ENCODE measurements around the gene SNIP1.
A peak's percentile ranks its signal among the peaks of the same experiment; 100 is the strongest.
"Not testable (repeated sequence)": the region's sequence is repeated elsewhere in the genome, so short reads cannot be mapped to it uniquely, and the experiment has no call there.

The SNIP1 gene

DNA sequence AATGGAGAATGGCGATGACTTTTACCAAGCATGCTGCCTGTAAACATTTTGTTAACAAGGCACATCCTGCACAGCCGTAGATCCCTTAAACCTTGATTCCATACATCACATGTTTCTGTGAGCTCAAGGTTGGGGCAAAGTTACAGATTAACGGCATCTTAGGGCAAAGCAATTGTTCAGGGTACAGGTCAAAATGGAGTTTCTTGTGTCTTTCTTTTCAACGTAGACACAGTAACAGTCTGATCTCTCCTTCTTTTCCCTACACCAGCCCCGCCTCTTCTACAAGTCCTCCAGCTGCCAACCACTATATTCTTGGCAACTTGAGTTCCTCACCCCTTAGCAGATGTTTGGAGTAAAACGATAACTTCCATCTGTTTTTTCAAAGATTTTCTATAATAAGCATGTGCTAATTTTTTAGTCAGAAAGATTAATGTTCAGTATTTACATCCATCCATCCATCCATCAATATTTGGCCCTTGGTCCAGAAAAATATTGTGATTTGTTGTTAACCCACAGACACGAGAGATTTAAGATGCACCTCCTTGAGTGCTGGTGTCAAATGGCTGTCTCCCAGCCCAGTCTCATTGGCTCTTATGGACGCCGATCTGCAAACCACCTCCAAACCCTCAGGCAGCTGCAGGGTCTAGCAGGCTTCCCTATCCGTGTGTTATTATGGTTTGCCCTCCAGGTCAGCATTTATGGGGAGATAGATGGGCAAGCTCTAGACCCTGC, 6.5 kb upstream of the SNIP1 start:
- H3K4me3 ChIP-seq (ENCODE audit: low read depth, low read length), result no peak overlapping the region
- TF ChIP-seq, protein P1, sequence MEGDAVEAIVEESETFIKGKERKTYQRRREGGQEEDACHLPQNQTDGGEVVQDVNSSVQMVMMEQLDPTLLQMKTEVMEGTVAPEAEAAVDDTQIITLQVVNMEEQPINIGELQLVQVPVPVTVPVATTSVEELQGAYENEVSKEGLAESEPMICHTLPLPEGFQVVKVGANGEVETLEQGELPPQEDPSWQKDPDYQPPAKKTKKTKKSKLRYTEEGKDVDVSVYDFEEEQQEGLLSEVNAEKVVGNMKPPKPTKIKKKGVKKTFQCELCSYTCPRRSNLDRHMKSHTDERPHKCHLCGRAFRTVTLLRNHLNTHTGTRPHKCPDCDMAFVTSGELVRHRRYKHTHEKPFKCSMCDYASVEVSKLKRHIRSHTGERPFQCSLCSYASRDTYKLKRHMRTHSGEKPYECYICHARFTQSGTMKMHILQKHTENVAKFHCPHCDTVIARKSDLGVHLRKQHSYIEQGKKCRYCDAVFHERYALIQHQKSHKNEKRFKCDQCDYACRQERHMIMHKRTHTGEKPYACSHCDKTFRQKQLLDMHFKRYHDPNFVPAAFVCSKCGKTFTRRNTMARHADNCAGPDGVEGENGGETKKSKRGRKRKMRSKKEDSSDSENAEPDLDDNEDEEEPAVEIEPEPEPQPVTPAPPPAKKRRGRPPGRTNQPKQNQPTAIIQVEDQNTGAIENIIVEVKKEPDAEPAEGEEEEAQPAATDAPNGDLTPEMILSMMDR (IDR thresholded peaks at IDR 0.05; ENCODE audit: low read depth, low read length), result no peak
- TF ChIP-seq MYC (IDR thresholded peaks at IDR 0.05; ENCODE audit: low read depth, low read length), result no peak
- TF ChIP-seq, protein P2, sequence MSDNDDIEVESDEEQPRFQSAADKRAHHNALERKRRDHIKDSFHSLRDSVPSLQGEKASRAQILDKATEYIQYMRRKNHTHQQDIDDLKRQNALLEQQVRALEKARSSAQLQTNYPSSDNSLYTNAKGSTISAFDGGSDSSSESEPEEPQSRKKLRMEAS (IDR thresholded peaks at IDR 0.05; ENCODE audit: low read depth, low read length), result no peak
- TF ChIP-seq POLR2A (IDR thresholded peaks at IDR 0.05; ENCODE audit: extremely low read depth, insufficient read length), result no peak
- DNase-seq (ENCODE audit: low read depth), result no peak

DNA sequence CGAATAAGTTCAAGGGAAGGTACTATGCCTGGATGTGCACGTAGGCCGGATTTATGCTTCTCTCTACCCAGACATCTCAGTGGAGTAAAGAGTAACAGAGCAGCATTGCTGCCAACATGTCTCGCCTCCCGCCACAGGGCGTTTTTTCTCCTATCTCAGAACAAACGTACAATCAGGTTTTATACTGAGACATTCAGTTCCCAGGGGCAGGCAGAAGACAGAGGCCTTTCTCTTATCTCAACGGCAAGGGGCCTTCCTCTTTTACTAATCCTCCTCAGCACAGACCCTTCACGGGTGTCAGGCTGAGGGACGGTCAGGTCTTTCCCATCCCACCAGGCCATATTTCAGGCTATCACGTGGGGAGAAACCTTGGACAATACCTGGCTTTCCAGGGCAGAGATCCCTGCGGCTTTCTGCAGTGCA, 5.9 kb upstream of the SNIP1 start:
- DNase-seq (ENCODE audit: low read depth); H3K4me3 ChIP-seq (ENCODE audit: low read depth, low read length): not testable (repeated sequence)

DNA sequence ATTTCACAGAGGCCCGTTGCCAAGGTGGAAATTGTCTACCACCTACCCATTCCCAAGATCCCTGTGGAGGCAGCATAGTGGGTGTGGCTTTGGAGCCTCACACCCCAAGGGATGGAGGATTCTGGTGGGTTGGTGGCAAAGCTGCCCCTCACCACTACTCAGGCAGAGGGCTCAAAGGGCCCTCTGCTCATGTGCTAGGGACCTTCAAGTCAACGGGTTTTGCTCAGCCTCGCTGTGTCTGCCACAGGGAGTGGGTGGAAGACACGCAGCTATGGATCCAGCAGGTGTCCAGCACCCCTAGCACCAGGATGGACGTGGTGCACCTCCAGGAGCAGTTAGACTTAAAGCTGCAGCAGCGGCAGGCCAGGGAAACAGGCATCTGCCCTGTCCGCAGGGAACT, 5.0 kb upstream of the SNIP1 start:
- TF ChIP-seq, protein P2 (IDR thresholded peaks at IDR 0.05; ENCODE audit: low read depth, low read length), result no peak
- TF ChIP-seq MYC (IDR thresholded peaks at IDR 0.05; ENCODE audit: low read depth, low read length), result no peak
- TF ChIP-seq, protein P1 (IDR thresholded peaks at IDR 0.05; ENCODE audit: low read depth, low read length), result no peak
- TF ChIP-seq POLR2A (IDR thresholded peaks at IDR 0.05; ENCODE audit: extremely low read depth, insufficient read length), result no peak
- no peak overlapping the region for H3K4me3 ChIP-seq (ENCODE audit: low read depth, low read length)
- no peak for DNase-seq (ENCODE audit: low read depth)

DNA sequence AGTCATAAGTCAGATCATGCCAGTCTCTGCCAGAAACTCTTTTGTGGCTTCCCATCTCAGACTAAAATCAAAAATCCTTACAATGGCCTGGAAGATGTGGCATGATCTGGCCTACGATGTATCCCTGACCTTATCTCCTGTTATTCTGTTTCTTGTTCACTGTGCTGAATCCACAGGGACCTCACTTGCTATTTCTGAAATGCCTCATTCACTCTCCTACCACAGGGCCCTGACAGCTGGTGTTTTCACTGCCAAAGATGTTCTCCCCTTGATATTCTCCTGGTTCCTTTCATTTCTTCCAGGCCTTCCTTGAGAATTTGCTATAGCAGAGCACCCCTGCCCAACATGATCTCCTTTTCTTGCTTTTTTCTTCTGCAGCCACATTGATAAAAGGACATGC, 4.3 kb upstream of the SNIP1 start:
- H3K4me3 ChIP-seq (ENCODE audit: low read depth, low read length), result no peak overlapping the region
- no peak for DNase-seq (ENCODE audit: low read depth)
- TF ChIP-seq, protein P1 (IDR thresholded peaks at IDR 0.05; ENCODE audit: low read depth, low read length), result no peak
- TF ChIP-seq MYC (IDR thresholded peaks at IDR 0.05; ENCODE audit: low read depth, low read length) (no peak), POLR2A (IDR thresholded peaks at IDR 0.05; ENCODE audit: extremely low read depth, insufficient read length) (no peak)
- TF ChIP-seq, protein P2 (IDR thresholded peaks at IDR 0.05; ENCODE audit: low read depth, low read length), result no peak

DNA sequence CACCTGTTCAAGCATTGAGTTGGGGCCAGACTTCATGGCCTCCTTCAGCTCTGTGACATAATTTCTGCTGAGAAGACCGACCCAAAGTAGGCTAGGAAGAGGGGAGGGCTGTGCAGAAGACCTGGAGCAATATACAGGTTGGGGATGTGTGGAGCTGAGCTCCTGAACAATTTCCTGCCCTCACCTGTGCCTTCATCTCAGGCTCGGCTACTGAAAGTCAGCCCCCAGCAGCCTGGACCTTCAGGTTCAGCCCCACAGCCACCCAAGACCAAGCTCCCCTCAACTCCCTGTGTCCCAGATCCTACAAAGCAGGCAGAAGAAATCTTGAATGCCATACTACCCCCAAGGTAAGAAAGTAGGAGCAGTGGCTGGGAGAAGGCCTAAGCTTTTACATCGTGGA, 3.3 kb upstream of the SNIP1 start:
- DNase-seq (ENCODE audit: low read depth), result no peak
- no peak overlapping the region for H3K4me3 ChIP-seq (ENCODE audit: low read depth, low read length)
- TF ChIP-seq, protein P2 (IDR thresholded peaks at IDR 0.05; ENCODE audit: low read depth, low read length), result no peak
- no peak for TF ChIP-seq POLR2A (IDR thresholded peaks at IDR 0.05; ENCODE audit: extremely low read depth, insufficient read length)
- no peak for TF ChIP-seq MYC (IDR thresholded peaks at IDR 0.05; ENCODE audit: low read depth, low read length)
- TF ChIP-seq, protein P1 (IDR thresholded peaks at IDR 0.05; ENCODE audit: low read depth, low read length), result no peak

DNA sequence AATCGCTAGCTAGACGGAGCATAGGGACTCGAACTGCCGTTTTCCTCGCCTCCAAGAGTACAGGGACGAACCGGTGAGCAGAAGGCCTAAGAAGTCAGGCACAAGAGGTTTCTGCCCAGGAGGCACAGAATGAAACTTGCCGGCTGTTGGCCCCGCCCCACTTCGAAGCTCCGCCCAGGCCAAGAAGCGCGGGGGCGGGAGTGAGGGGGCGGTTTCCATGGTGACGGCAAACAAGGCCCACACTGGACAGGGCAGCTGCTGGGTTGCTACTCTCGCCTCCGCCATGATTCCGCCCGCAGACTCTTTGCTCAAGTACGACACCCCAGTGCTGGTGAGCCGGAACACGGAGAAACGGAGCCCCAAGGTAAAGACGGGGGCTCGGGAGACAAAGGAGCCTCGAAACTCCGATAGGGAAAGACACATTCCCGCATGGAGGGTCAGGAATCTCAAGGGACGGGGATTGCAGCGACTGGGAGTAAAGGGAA, 2.7 kb upstream of the SNIP1 start, which contains the start of gene DNALI1:
Gene DNALI1, plus strand, starts transcription at position 229 of the 485 bp plus-strand sequence. Its CDS starts 55 bp downstream, at position 284.
- TF ChIP-seq, protein P2 (IDR thresholded peaks at IDR 0.05; ENCODE audit: low read depth, low read length), result no peak
- no peak for TF ChIP-seq MYC (IDR thresholded peaks at IDR 0.05; ENCODE audit: low read depth, low read length)
- TF ChIP-seq POLR2A (IDR thresholded peaks at IDR 0.05; ENCODE audit: extremely low read depth, insufficient read length), result no peak
- TF ChIP-seq, protein P1 (IDR thresholded peaks at IDR 0.05; ENCODE audit: low read depth, low read length), result no peak
- no peak within 1 kb of the TSS for H3K4me3 ChIP-seq (ENCODE audit: low read depth, low read length)
- DNase-seq (ENCODE audit: low read depth), result peak; percentile 25
